PC-3 (cell line): Measurements from ENCODE around the gene AGBL5. TPM values are rescaled to one million over a fixed set of nuclear protein-coding genes. Genes with fewer than 3 reads are reported as not detected.

ENCODE experiments used
- ATAC-seq: fragments of 200-7000 bp; cut with Tn5 transposase; 2 replicates; pipeline ENCODE4 v1.9.1; 2020; ENCODE audit warnings: mild to moderate bottlenecking, moderate library complexity
- BruUV-seq: library from RNA; stranded (reverse); fragments of 400-500 nt; replicated peaks from 2 replicates; lab custom pipeline; 2021; lab: Mats Ljungman, UMichigan
- CTCF ChIA-PET: fragments of 300-600 bp; sonication (Branson Sonifier 250); formaldehyde crosslinking; loops from one replicate; lab custom pipeline; 2022; ENCODE audit warnings: antibody characterized with exemption; lab: Charles Lee
- POLR2A ChIA-PET: fragments of 300-600 bp; sonication (Branson Sonifier 250); formaldehyde crosslinking; loops from one replicate; lab custom pipeline; 2022; ENCODE audit warnings: antibody characterized with exemption; ENCODE audit not compliant: unreplicated experiment; lab: Charles Lee
- DNase-seq: peaks from one replicate; pipeline ENCODE4 v3.0.0-alpha.2; 2015
- H2AFZ ChIP-seq: fragments of 300-600 bp; sonication (generic); 2 replicates; pipeline ENCODE4 v1.6.0; 2016; ENCODE audit warnings: antibody characterized with exemption, low read length
- H3F3A ChIP-seq: fragments of 300-600 bp; sonication (generic); one replicate; pipeline ENCODE4 v1.6.0; 2017; ENCODE audit warnings: antibody characterized with exemption, low read length, control low read depth, mild to moderate bottlenecking; ENCODE audit not compliant: unreplicated experiment
- H3K27ac ChIP-seq: fragments of 300-600 bp; sonication (generic); 2 replicates; pipeline ENCODE4 v1.5.1; 2016; ENCODE audit warnings: mild to moderate bottlenecking, low read length
- H3K27me3 ChIP-seq: fragments of 300-600 bp; sonication (generic); 2 replicates; pipeline ENCODE4 v1.6.1; 2016; ENCODE audit warnings: low read length, mixed read lengths
- H3K36me3 ChIP-seq: fragments of 300-600 bp; sonication (generic); 2 replicates; pipeline ENCODE4 v1.6.1; 2016; ENCODE audit warnings: low read depth, mixed run types, low read length, mixed read lengths
- H3K4me1 ChIP-seq: fragments of 300-600 bp; sonication (generic); 2 replicates; pipeline ENCODE4 v1.5.1; 2016; ENCODE audit warnings: low read length; ENCODE audit not compliant: insufficient read depth
- H3K4me2 ChIP-seq: fragments of 300-600 bp; sonication (generic); 2 replicates; pipeline ENCODE4 v1.6.0; 2016; ENCODE audit warnings: low read length
- H3K4me3 ChIP-seq: fragments of 300-600 bp; sonication (generic); 2 replicates; pipeline ENCODE4 v1.5.1; 2016; ENCODE audit warnings: mild to moderate bottlenecking, low read length, mixed read lengths
- H3K79me2 ChIP-seq: fragments of 300-600 bp; sonication (generic); 2 replicates; pipeline ENCODE4 v1.6.1; 2017; ENCODE audit warnings: low read length, mixed read lengths
- H3K9ac ChIP-seq: fragments of 300-600 bp; sonication (generic); 2 replicates; pipeline ENCODE4 v1.6.0; 2016; ENCODE audit warnings: mild to moderate bottlenecking, low read length
- H3K9me2 ChIP-seq: fragments of 300-600 bp; sonication (generic); replicated peaks from 2 replicates; pipeline ENCODE4 v1.6.1; 2016; ENCODE audit warnings: mixed run types, low read length, mixed read lengths
- H3K9me3 ChIP-seq: fragments of 300-600 bp; sonication (generic); 2 replicates; pipeline ENCODE4 v1.6.1; 2016; ENCODE audit warnings: low read length, mixed read lengths
- H4K20me1 ChIP-seq: fragments of 300-600 bp; sonication (generic); 2 replicates; pipeline ENCODE4 v1.6.1; 2016; ENCODE audit warnings: low read length, mixed read lengths
- CTCF ChIP-seq: fragments of 300-600 bp; sonication (generic); conservative IDR thresholded peaks from 2 replicates; pipeline ENCODE4 v1.5.1; 2017; ENCODE audit warnings: antibody characterized with exemption, low read depth, mild to moderate bottlenecking, low read length
- EZH2 ChIP-seq: fragments of 300-600 bp; sonication (generic); IDR thresholded peaks from one replicate; pipeline ENCODE4 v1.6.1; 2017; ENCODE audit warnings: antibody characterized with exemption, mild to moderate bottlenecking, low read length; ENCODE audit not compliant: unreplicated experiment
- EZH2phosphoT487 ChIP-seq: fragments of 300-600 bp; sonication (generic); IDR thresholded peaks from 2 replicates; pipeline ENCODE4 v1.6.1; 2018; ENCODE audit warnings: mild to moderate bottlenecking, antibody characterized with exemption, low read length, borderline replicate concordance
- intact Hi-C: fragments of 100-400 bp; cut with micrococcal nuclease; formaldehyde crosslinking; loops from 2 replicates; pipeline ENCODE4 v1.9.0; 2023
- total RNA-seq: library from RNA; depleted of rRNA; stranded (reverse); fragments of >200 nt; gene quantifications from 2 replicates; pipeline ENCODE4 v1.2.3, GENCODE V29; 2014

The AGBL5 gene
- total RNA-seq, 1 experiment from 2014 or later: 14.1 TPM

GRCh38 chr2:27065128-27065527 lies 13.7 kb downstream of the AGBL5 start:
- BruUV-seq: no TSS peak
- POLR2A ChIA-PET: no interaction called here
- CTCF ChIA-PET: interaction anchor here (0.7 kb wide), 1 partner anchor 318 kb away, joined by 3 read pairs; no protein-coding TSS in a partner anchor
- no peaks in the 10 kb centered on the region for H3K27me3 ChIP-seq
- H3K4me3 ChIP-seq: no peak overlapping the region
- intact Hi-C loops: no loop called here
- H4K20me1 ChIP-seq: no peaks in the 10 kb centered on the region
- no peak overlapping the region for H2AFZ ChIP-seq
- H3K9me3 ChIP-seq: no peaks in the 10 kb centered on the region
- H3K9ac ChIP-seq: no peak overlapping the region
- no peaks in the 10 kb centered on the region for H3F3A ChIP-seq
- peaks cover 17% of the 10 kb centered on the region for H3K36me3 ChIP-seq
- 0 out of 2 replicates have a peak, but pooled peaks cover under 1% of the 10 kb centered on the region for H3K4me1 ChIP-seq
- H3K79me2 ChIP-seq: peaks cover 25% of the 10 kb centered on the region
- ATAC-seq (no peak), DNase-seq (no peak)
- TF ChIP-seq CTCF (no peak), EZH2phosphoT487 (no peak), EZH2 (no peak)
- H3K9me2 ChIP-seq: no peaks in the 10 kb centered on the region
- H3K4me2 ChIP-seq: no peak overlapping the region
- H3K27ac ChIP-seq: no peak overlapping the region

- no peak overlapping the region for H3K4me3 ChIP-seq
- H3K9ac ChIP-seq: no peak overlapping the region
- no TSS peak for BruUV-seq
- no peaks in the 10 kb centered on the region for H4K20me1 ChIP-seq
- intact Hi-C loops: no loop called here
- no peaks in the 10 kb centered on the region for H3K9me2 ChIP-seq
- H3F3A ChIP-seq: no peaks in the 10 kb centered on the region
- TF ChIP-seq EZH2phosphoT487 (no peak), CTCF (no peak), EZH2 (no peak)
- peaks cover 12% of the 10 kb centered on the region for H3K4me1 ChIP-seq
- no peak overlapping the region for H3K4me2 ChIP-seq
- H3K27ac ChIP-seq: no peak overlapping the region
- ChIA-PET POLR2A (no interaction called here), CTCF (no interaction called here)
- H3K9me3 ChIP-seq: no peaks in the 10 kb centered on the region
- no peak for DNase-seq
- H3K36me3 ChIP-seq: peaks cover 17% of the 10 kb centered on the region
- H3K79me2 ChIP-seq: peaks cover 38% of the 10 kb centered on the region
- H2AFZ ChIP-seq: no peak overlapping the region
- H3K27me3 ChIP-seq: no peaks in the 10 kb centered on the region
- no peak for ATAC-seq
These were observed 15.9 kb downstream of the AGBL5 start for GRCh38 chr2:27067385-27067784.

GRCh38 chr2:27069436-27069835 lies 18.0 kb downstream of the AGBL5 start:
- no peak for TF ChIP-seq CTCF
- no peak for TF ChIP-seq EZH2phosphoT487
- no peak for TF ChIP-seq EZH2
- peaks cover 17% of the 10 kb centered on the region for H3K36me3 ChIP-seq
- H2AFZ ChIP-seq: no peak overlapping the region
- ATAC-seq (no peak), DNase-seq (no peak)
- H3K4me1 ChIP-seq: peaks cover 12% of the 10 kb centered on the region
- H3K9me2 ChIP-seq: no peaks in the 10 kb centered on the region
- H3K27me3 ChIP-seq: no peaks in the 10 kb centered on the region
- H3K9ac ChIP-seq: no peak overlapping the region
- H4K20me1 ChIP-seq: no peaks in the 10 kb centered on the region
- H3F3A ChIP-seq: no peaks in the 10 kb centered on the region
- CTCF ChIA-PET: no interaction called here
- no peaks in the 10 kb centered on the region for H3K9me3 ChIP-seq
- BruUV-seq: no TSS peak
- no peak overlapping the region for H3K4me3 ChIP-seq
- H3K79me2 ChIP-seq: peaks cover 38% of the 10 kb centered on the region
- peak overlapping the region; percentile 95 for H3K4me2 ChIP-seq
- no peak overlapping the region for H3K27ac ChIP-seq
- intact Hi-C loops: no loop called here
- POLR2A ChIA-PET: no interaction called here
